Stimulated activated CD4-positive, alpha-beta T cell treated with anti-CD3 and anti-CD28 coated beads, Interleukin-12 subunit alpha, Interleukin-12 subunit beta, amount 100 ng/mL, for 24 hours (primary cell): ENCODE results near the gene INPP5A.
"Not testable (repeated sequence)": the region's sequence is repeated elsewhere in the genome, so short reads cannot be mapped to it uniquely, and the experiment has no call there.

Experiments used
- DNase-seq, 2 experiments: peaks; one replicate each; pipeline ENCODE4 v3.0.0-alpha.2; 2020; ENCODE audit warnings: low read depth in 2 of 2

The INPP5A gene

GRCh38 chr10:132676193-132676891 is 138.8 kb downstream of the INPP5A start:
- DNase-seq = no peak

- DNase-seq = no peak
Observed at GRCh38 chr10:132677096-132677472, 139.5 kb downstream of the INPP5A start.

GRCh38 chr10:132677473-132678227 is 140.1 kb downstream of the INPP5A start:
- DNase-seq = no peak

GRCh38 chr10:132678436-132679216 is 141.0 kb downstream of the INPP5A start:
- DNase-seq = no peak

GRCh38 chr10:132679217-132679595 is 141.6 kb downstream of the INPP5A start:
- no peak for DNase-seq

- no peak for DNase-seq
Observed at GRCh38 chr10:132679640-132680039, 142.1 kb downstream of the INPP5A start.

- DNase-seq = not testable (repeated sequence)
Observed at GRCh38 chr10:132680741-132681140, 143.2 kb downstream of the INPP5A start.

- DNase-seq = no peak
Observed at GRCh38 chr10:132681858-132682755, 144.5 kb downstream of the INPP5A start.

- peak in 1 of 2 experiments; percentile 12 for DNase-seq
Observed at GRCh38 chr10:132684164-132684891, 146.7 kb downstream of the INPP5A start.

- no peak for DNase-seq
Observed at GRCh38 chr10:132685101-132685891, 147.7 kb downstream of the INPP5A start.

GRCh38 chr10:132685921-132686680 is 148.5 kb downstream of the INPP5A start:
- DNase-seq = no peak

GRCh38 chr10:132687181-132687892 is 149.8 kb downstream of the INPP5A start:
- DNase-seq = no peak

- DNase-seq = no peak
Observed at GRCh38 chr10:132687893-132688579, 150.4 kb downstream of the INPP5A start.

GRCh38 chr10:132688580-132689420 is 151.2 kb downstream of the INPP5A start:
- no peak for DNase-seq

GRCh38 chr10:132689721-132690360 is 152.3 kb downstream of the INPP5A start:
- no peak for DNase-seq

- no peak for DNase-seq
Observed at GRCh38 chr10:132690401-132690800, 152.8 kb downstream of the INPP5A start.
